ENCODE measurements around the gene EPB41L1.

Gene EPB41L1

DNA sequence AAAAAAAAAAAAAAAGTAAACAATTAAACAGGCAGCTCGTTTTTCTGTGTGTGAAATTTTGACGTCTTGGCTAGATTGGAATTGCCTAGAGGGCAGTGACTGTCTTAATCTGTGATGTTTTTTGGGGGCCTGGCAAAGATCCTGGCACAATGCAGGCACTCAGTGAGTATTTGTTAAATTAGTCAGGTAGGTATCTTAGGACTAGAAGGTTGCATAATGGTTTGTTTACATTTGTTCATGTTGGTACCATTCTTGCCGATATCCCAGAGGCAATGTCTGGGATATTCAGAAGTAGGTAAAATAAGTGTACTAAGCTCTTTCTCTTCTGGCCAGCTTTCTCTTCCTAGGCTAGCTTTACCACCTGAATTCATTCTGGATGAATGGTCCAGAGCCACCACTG is 84.2 kb downstream of the EPB41L1 start:
- in situ Hi-C loops (cut with MboI; ENCODE audit: low sequenced_read_pairs, unreplicated experiment): no loop called here
- TF ChIP-seq CTCF (IDR thresholded peaks at IDR 0.05; ENCODE audit: borderline replicate concordance, control extremely low read depth, extremely low read depth, insufficient read depth, missing control alignments): no peak
- DNase-seq (ENCODE audit: low spot score): no peak

DNA sequence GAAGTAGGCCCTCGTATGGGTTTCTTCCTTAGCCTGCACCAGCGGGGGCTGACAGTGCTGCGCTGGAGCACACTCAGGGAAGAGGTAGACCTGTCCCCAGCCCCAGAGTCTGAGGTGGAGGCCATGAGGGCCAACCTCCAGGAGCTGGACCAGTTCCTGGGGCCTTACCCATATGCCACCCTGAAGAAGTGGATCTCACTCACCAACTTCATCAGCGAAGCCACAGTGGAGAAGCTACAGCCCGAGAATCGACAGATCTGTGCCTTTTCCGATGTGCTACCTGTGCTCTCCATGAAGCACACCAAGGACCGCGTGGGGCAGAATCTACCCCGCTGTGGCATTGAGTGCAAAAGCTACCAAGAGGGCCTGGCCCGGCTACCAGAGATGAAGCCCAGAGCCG is 85.5 kb downstream of the EPB41L1 start:
- no peak for DNase-seq (ENCODE audit: low spot score)
- TF ChIP-seq CTCF (IDR thresholded peaks at IDR 0.05; ENCODE audit: borderline replicate concordance, control extremely low read depth, extremely low read depth, insufficient read depth, missing control alignments): no peak
- in situ Hi-C loops (cut with MboI; ENCODE audit: low sequenced_read_pairs, unreplicated experiment): no loop called here

DNA sequence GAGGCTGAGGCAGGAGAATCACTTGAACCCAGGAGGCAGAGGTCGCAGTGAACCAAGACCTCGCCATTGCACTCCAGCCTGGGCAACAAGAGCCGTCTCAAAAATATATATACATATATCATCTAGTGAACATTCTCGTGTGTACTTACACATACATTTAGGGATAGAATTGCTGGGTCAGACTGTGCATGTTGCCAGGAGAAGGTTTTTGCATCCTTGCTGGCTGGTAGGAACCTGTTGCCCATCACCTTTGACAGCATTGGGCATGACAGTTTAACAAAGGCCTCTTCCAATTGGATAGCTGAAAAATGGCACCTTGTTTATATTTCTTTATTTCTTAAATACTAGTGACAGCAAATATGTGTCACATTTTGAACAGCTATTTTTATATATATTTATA is 87.1 kb downstream of the EPB41L1 start:
- DNase-seq (ENCODE audit: low spot score): no peak
- in situ Hi-C loops (cut with MboI; ENCODE audit: low sequenced_read_pairs, unreplicated experiment): no loop called here
- TF ChIP-seq CTCF (IDR thresholded peaks at IDR 0.05; ENCODE audit: borderline replicate concordance, control extremely low read depth, extremely low read depth, insufficient read depth, missing control alignments): no peak

DNA sequence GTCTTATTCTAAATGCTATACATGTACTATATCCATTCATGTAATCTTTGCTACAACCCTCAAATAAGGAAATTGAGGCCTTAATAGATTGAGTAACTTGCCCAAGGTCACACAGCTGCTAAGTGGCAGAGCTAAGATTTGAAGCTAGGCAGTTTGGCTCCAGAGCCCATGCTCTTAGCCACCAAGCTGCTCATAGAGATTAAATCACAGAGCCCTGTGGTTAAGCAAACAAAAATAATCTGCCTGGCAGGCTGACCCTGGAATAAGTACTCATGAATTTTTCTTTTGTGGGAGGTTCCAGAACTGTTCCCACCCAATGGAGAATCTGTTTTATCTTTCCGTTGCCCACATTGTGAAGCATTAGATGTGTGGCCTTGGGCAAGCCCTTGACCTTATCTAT is 89.2 kb downstream of the EPB41L1 start:
- no peak for TF ChIP-seq CTCF (IDR thresholded peaks at IDR 0.05; ENCODE audit: borderline replicate concordance, control extremely low read depth, extremely low read depth, insufficient read depth, missing control alignments)
- in situ Hi-C loops (cut with MboI; ENCODE audit: low sequenced_read_pairs, unreplicated experiment): no loop called here
- DNase-seq (ENCODE audit: low spot score): no peak

GRCh38 chr20:36246401-36246800 is 91.9 kb downstream of the EPB41L1 start:
- in situ Hi-C loops (cut with MboI; ENCODE audit: low sequenced_read_pairs, unreplicated experiment): no loop called here
- TF ChIP-seq CTCF (IDR thresholded peaks at IDR 0.05; ENCODE audit: borderline replicate concordance, control extremely low read depth, extremely low read depth, insufficient read depth, missing control alignments): no peak
- no peak for DNase-seq (ENCODE audit: low spot score)

DNA sequence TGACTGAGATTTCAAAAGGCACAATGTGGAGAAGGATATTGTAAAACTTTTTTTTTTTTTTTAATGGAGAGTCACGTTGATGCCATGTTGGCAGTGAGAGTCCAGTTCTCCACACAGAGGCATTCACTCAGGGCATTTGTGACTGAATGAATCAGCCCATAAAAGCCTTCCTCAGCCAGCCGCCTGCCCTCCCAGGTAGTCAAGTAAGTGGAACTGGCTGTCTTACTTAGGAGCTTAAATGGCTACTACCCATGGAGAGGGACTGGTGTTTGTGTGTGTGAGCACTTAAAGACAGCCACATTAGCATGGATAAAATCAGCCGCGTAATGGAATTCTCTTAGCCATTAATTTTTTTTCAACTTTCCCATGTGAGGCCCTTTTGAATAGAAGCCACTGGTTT is 94.3 kb downstream of the EPB41L1 start:
- in situ Hi-C loops (cut with MboI; ENCODE audit: low sequenced_read_pairs, unreplicated experiment): no loop called here
- TF ChIP-seq CTCF (IDR thresholded peaks at IDR 0.05; ENCODE audit: borderline replicate concordance, control extremely low read depth, extremely low read depth, insufficient read depth, missing control alignments): no peak
- no peak for DNase-seq (ENCODE audit: low spot score)

- in situ Hi-C loops (cut with MboI; ENCODE audit: low sequenced_read_pairs, unreplicated experiment): no loop called here
- no peak for TF ChIP-seq CTCF (IDR thresholded peaks at IDR 0.05; ENCODE audit: borderline replicate concordance, control extremely low read depth, extremely low read depth, insufficient read depth, missing control alignments)
- DNase-seq (ENCODE audit: low spot score): no peak
These were observed 94.9 kb downstream of the EPB41L1 start for GRCh38 chr20:36249450-36249849.
